NCI-H526 (cell line): Measurements from ENCODE around the gene LTC4S.
A peak's percentile ranks its signal among the peaks of the same experiment; 100 is the strongest.

Experiments
- DNase-seq, 2 experiments: peaks; one replicate each; lab custom pipeline; 2025; lab: John Stamatoyannopoulos, UW

LTC4S gene

DNA sequence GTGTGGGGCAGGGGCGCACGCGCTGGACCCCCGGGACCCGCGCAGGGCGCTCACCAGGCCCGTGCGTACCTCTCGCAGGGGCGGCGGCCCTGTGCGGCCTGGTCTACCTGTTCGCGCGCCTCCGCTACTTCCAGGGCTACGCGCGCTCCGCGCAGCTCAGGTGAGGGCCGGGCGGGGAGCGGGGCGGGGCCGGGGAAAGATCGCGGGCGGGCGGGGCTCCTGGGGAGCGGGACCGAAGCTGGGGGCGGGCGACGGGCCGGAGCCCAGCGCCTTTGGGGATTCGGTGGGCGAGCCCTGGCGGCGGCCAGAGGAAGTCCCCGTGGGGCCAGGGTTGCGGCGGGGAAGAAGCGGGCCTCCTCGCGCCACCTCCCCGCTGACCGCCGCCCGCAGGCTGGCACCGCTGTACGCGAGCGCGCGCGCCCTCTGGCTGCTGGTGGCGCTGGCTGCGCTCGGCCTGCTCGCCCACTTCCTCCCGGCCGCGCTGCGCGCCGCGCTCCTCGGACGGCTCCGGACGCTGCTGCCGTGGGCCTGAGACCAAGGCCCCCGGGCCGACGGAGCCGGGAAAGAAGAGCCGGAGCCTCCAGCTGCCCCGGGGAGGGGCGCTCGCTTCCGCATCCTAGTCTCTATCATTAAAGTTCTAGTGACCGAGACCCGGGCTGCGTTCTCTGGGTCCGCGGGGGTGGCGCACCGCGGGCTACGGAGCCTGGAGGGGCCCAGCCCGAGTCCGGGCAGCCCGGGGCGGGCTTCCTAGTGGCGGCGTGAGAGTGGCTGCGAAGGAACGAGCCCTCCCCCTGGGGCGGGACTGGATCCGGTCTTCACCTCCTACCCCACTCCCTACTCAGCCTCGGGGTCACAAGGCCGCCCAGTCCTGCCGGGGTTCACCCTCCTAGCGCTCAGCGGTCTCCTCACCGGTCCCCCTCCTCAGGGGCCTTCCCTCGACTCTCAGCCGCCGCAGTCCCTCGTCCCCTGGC is 2.4 kb downstream of the LTC4S start:
- DNase-seq: peak; percentile 29 to 89

DNA sequence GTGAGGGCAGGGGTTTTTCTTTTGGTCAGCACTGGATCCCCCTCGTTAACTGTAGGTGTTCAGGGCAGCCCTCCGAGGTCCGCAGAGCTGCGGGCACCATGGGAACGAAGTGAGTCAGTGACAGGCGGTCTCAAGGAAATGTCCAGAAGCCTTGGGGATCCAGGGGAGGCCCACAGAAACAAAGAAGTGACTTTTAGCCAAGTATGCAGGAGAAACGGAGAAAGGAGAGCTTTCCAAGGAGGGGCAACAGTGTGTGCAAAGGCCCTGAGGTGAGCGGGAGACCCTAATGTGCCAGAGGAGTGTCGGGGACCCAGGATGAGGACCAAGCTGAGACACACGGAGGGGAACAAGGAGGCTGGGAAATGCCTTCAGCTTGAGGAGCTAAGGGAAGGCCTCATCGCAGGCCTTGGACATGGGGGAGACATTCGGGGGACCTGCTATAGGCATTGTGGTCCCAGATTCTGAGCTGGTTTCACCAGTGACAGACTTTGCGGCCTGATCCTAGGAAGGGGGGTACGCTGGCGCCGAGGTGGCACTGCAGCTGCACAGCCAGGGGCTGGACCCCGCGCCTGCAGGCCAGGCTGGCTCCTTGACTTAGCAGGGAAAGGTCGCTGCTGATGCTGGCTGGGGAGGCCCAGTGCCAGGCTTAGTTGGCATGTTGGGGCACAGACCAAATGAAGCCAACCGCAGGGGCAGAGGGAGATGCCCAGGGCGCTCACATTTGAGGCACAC is 3.3 kb downstream of the LTC4S start:
- DNase-seq: no peak

DNA sequence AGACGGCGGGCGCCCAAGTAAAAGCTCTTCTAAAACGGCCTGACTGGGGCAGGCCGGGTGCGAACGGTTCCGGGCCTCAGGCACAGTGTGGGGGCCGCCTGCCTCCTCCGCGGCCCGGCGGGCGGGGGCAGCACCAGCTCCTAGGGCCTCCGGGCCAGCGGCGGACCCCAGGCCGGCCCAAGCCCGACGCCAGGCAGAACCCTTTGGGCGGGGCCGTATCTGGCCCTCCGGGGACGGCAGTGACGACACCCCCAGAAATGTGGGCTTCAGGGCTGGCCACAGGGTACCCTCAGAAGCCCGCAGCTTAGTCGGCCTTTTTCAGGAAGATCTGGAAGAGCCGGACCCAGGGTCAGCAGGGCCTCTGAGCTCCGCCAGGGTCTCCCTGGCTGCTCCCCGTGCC is 4.0 kb downstream of the LTC4S start:
- DNase-seq: no peak

DNA sequence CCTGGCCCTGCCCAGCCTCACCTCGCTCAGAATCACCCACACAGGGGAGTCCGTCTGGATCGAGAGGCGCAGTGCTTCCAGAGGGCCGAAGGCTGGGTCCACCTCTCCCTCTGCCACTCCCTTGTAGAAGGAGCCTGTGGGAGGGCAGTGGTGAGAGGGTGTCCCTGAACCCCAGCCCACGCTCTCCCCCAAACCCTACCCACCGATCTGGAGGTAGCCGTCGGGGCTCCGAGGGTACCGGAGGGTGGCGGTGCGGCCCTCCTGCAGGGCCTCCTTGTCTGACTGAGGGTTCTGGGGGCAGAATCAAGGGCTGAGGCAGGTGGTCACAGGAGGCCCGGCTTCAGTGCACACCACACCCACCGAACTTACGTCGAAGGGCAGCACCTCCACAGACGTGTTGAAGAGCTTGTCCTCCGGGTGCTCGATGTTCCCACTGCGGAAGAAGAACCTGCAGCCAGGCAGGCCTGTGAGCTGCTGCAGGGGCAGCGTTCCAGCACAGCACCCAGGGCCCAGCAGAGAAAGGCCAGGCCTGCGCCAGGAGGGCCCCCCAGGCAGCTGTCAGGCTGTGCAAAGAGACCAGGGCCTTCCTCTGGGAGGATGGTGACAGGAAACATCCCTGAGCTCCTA is 4.5 kb downstream of the LTC4S start:
- DNase-seq: no peak

DNA sequence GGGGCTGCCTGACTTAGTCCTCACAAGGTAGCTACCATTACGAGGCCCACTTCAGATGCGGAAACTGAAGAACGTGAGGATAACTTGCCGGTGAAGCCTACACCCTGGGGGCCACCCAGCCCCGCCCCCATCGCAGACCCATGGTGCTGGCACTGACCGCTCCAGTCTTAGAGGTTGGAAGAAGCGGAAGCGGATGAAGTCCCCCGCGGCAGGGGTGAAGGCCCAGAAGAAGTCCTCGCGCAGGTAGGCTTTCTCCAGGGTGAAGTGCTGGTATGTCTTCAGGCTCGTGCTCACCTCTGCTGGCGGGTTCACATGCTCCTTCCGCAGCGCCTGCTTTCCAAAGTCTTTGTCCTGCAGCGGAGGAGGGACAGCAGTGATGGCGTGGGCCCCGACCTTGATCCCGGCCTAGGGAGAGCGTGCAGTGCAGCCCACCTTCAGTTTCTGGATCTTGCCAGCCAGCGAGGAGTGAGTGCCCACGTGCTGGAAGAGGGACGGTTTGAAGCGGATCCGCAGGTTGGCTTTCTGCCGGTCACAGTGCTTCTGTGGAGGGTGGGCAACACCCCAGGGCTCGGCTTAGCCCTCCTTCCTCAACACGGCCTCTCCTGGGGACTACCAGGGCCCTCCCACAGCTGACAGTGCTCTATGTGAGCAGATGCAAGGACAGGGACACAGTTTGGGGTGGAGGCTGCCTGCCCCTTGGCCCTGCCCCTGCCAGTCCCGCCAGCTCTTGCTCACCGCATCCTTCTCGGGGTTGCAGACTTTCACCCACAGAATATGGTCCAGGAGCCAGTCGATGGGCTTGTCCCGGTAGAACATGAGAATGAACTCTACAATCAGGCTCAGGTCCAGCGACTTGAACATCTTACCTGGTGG is 5.2 kb downstream of the LTC4S start:
- no peak for DNase-seq

DNA sequence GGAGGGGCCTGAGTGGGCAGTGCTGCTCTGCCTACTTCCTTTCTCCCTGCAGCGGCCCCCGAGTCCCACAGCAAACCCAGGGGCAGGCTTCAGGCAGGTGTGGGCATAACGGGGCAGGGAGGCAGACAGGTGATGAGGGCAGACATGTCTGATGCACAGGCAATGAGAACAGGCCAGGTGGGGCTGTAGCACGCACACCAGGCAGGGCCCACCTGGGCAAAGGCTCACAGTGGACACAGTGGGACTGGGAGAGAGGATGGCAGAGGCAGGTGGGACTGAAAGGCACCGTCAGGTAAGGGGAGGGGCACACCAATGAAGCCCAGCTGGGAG is 5.8 kb downstream of the LTC4S start:
- DNase-seq: no peak

DNA sequence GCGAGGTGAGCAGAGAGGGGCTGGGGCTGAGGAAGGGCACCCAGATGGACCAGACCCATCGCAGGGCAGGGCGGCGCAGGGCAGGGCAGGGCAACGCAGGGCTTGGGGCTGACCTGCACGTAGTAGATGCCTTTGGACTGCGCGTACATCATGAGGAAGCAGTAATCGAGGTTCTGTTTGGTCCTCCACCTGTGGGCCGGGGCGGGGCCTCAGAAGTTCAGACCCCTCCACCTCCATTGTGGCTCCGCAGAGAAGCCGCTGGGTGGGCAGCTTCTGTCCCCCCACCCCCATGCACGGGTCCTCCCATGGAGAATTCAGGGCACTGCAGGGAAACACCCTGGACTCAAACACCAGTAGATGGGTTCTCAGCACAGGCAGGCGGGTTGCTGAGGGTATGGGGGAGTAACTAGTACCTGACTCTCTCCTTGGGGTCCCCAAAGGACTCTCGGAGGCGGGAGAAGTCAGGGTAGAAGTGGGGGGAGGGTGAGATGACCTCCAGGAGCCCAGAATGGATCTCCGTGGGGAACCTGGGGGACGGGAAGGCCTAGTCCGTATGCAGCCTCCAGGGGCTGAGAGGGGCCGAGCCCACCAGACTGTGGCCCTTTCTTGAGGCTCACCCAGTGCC is 6.4 kb downstream of the LTC4S start:
- no peak for DNase-seq

DNA sequence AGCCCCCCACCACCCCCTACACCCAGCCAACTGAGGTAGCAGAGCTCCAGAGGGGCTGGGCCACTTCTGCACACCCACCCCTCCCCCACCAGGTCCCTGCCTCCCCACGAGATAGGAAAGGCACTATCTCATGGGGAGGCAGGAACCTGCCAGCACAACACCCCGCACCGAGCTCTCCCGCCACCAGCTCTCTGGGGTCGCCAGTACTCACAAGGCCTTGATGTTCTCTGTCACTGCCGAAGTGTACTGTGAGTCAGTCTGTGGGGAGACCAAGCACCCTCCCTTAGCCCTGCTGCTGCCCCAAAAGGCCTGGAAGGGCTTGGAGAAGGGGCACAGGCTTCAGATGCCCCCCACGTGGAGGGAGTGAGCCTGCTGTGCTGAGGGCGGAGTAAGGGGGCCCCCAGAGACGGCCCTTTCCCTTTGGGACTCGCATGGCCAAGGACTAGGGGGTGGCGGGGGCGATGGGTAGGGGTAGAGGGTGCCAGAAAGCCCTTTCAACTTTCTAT is 7.0 kb downstream of the LTC4S start:
- DNase-seq: no peak

DNA sequence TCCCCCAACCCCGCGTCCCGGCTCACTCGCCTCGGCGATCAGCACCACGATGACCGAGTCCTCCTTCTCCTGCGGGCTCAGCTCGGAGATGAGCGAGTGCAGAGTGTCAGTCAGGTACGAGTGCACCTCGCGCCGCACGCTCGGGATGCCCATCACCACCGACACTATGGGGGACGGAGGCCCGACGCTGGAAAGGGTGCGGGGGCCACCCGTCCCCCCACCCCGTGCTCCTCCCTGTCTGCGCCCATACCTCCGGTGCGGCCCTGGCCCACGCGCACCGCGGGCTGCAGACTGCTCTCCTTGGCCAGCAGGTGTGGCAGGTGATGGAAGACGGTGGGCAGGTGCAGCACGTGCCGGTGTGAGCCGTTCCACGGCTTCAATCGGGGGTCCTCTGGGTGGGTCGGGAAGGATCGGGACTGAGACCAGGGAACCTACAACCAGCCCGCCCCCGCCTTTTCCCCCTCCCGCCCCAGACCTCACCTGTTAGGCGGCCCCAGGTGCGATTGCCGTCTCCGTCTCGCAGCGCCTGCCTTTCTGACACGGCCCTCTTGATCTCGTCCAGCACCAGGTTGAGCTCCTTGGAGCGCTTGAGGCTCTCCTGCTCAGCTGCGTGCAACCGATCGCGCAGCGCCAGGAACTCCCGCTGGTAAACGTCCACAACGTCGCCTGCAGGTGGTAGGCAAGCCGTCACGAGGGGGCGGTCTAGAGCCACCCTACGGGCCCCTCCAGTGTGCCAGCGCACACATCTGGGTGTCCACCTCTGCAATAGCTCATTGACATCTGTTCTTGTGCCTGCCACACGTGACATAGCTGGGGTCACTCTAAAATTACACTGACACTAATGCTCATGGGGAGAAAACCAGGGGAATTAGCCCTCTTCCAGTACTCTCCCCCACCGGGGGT is 7.8 kb downstream of the LTC4S start:
- peak; percentile 29 to 80 for DNase-seq

DNA sequence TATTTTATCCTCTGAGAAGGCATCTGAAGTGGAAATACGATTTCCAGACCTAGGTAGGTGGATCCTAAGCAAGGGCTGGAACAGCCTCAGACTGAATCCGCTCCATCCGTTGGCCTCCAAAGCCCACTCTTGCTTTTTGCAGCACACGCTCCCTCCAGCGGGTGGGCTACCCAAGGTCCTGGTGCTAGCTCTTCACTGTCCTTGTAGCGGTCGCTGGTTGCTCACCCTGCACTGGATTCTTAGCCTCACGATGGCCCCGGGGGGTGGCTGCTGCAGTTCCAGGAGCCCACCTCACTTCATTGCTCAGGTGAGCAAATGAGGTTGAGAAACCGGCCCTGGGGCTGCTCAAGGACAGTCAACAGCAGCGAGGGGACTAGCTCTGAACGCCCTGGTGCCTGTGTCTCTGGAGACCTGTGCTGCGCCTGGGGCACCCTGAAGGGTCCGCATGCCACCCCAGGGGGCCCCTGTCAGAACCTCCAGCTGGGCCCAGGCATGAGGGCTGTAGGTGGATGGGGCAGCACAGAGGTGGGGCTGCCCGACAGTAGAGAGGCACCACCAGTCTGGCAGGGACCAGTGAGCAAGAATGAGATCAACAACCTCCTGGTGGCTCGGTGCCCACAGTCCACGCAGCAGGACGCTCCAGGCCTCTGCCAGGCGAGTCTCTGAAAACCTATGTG is 8.6 kb downstream of the LTC4S start:
- DNase-seq: no peak

DNA sequence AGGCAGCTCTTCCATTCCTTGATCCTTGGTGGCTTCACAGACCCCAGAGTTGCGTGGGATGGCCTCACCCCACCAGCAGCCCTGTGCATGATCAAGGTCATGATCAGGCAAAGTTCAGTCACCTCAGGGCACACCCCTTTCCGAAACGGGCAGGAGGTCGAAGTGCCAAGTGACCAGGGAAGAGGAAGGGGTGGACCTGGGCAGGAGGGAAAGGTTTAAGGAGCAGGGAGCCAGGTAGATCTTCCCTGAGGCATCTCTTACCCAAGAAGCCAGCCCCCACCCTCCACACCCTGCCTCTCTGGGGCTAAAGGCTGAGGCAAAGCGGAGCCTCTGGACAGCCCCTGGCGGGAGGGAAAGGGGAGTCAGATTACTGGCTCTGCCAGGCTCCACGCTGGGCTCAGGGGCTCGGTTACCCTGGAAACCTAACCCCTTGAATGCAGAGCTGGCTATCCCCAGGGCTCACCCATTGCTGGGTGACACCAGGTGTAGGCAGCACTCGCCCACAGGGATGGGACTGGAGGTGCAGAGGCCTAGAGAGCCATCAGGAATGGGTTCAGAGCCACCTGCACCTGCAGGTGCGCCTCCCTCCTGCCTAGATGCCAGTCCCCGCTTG is 9.3 kb downstream of the LTC4S start:
- peak; percentile 75 to 86 for DNase-seq

DNA sequence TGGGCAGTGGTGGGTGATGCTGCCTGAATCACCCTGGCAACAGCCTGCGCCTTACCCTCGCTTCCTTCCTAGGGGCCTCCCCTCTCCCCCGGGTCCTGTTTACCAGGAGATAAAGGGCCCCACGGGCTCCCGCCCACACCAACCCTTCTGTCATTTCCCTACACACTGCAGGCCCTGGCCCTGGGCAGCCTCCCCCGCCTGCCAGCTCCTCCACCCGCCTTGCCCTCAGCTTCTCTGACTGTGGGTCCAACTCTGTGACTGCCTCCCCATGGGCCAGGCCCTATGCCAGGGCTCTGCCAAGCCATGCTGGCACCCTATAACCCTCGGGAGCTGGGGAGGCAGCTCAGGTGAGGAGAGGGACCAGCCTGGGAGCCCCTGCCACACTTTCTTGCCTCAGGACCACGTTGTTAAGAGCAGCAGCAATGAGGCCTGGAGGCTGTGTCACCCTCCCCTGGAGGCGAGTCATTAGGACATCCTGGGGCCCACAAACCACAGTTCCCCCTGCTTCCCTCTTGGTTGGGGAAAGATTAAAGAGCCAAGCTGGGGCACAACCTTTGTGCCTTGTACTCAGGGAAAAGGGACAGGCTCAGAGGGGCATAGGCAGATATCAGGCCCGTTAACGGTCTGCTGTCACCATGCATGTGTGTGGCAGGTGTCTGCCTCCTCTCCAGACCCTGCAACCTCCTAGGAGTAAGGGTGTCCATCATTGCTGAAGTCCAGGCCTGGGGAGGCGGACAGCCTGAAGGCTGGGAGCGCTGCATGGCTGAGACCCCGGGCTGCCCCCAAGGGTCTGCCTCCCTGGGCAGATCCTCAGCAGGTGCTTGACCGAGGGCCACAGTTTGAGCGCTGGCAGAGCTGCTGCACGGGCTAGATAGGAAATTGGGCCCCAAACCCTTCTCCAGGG is 10.1 kb downstream of the LTC4S start:
- peak; percentile 26 to 70 for DNase-seq

DNA sequence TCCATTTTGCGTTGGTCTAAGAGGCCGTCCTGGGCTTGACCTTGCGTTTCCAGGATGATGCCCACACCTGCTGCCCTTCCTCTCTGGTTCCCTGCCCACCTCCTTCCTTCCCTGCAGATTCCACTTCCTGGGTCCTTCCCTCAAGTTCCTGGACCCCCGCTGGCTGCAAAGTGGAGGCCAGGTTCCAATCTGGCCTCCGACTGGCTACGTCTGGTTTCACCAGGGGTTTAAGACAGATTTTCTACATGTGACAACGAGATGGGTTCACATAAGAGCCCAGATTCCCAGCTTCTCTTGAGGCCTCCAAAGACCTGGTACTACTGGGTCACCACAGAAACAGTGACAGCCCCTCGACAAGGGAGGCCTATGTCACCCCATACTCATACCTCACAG is 10.8 kb downstream of the LTC4S start:
- DNase-seq: peak in 1 of 2 experiments; percentile 2

DNA sequence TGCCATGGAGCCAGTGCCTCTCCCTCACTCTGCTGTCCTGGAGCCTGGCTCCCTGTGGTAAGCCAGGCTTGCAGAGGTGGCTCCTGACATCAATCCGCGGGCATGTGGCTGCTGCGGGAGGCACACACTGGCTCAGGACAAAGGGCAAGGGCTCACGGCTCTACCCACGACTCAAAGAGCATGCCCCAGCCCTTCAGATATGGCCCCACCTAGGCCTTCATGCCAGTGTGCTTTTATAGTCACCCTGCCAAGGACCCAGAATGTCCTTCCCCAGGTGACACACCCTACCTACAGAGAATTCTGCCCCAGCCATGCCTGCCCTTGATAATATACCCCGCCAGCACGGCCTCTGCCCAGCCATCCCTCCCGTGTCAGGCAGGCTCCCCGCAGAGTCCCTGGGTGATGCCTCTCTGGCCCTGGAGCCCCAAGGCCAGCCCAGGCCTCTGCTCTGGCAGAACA is 11.3 kb downstream of the LTC4S start:
- peak in 1 of 2 experiments; percentile 33 for DNase-seq

DNA sequence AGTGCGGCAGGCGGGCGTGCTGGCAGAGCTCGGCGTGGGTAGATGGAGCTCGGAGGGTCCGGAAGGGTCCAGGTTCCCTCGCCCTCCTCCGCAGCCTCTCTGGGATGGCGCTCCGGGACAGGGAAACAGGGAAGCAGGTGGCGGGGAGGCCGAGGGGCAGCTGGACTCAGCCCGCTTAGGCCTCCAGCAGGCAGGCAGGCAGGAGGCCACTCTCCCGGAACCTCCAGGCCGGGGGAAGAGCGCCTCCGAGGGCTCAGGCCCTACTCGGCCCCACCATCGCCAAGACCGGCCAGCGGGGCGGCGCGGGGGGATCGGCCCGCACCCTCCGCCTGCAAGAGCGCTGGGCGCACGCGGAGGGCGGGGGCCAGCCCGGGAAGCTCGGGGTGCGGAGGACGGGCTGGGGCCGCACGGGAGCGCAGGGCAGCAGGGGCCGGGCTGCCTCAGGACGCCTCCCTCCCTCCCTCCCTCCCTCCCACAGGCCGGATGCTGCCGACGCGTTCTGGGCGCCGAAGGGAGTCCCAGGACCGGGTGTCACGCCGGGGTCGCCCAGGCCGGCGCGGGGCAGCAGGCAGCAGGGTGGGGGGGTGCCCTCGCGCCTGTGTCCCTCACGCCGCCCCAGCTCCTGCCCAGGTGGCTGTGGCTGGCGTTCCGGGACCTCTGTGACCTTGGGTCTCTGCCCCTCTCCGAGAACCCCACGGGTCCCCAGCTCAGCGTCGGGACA is 11.9 kb downstream of the LTC4S start:
- peak in 1 of 2 experiments; percentile 63 for DNase-seq

DNA sequence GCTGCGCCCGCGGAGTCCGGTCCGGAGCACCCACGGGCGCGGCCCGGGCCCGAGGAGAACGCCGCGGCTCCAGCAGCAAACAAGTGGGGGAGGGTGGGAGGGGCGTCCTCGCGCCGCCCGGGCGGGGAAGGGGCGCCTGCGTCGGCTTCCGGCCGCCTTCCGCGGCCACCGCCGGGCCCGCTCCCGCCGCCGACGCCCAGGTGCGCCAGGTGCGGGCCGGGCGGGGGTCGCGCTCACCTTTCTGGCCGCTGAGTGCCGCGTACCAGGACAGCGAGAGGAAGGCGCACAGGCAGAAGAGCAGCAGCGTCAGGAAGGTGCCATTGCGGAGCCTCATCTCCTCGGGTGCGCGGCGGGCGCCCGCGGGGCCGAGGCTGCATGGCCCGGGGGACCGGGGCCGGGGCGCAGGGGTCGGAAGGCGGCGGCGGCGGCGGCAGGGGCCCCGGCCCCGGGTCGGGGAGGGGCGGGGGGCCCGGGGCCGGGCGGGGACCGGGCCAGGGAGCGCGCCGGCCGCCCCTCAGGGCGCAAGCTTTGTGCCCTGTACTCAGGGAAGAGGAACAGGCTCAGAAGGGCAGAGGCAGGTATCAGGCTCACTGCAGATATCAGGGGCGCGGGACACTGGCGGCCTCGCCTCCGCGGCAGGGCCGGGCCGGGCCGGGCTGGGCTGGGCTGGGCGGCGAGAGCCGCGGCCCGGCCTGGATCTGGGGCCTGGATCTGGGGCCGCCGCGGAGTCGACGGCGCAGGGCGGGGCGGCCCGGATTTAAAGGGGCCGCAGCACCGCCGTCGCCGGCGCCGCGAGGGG is 12.7 kb downstream of the LTC4S start, which contains the start of gene MGAT4B:
MGAT4B (minus strand) TSS at position 617 of the 799 bp plus-strand sequence; CDS start at position 334, 283 bp downstream.
- DNase-seq: peak in 1 of 2 experiments; percentile 83
